Middle frontal gyrus (tissue), 1 donor: ENCODE results near the gene STX3.
"Not testable (repeated sequence)": the region's sequence is repeated elsewhere in the genome, so short reads cannot be mapped to it uniquely, and the experiment has no call there.

Experiments
- DNase-seq: peaks from one replicate; pipeline ENCODE4 v3.0.0-alpha.2; 2015; ENCODE audit warnings: low spot score; ENCODE audit errors: extremely low spot score

The STX3 gene

DNA sequence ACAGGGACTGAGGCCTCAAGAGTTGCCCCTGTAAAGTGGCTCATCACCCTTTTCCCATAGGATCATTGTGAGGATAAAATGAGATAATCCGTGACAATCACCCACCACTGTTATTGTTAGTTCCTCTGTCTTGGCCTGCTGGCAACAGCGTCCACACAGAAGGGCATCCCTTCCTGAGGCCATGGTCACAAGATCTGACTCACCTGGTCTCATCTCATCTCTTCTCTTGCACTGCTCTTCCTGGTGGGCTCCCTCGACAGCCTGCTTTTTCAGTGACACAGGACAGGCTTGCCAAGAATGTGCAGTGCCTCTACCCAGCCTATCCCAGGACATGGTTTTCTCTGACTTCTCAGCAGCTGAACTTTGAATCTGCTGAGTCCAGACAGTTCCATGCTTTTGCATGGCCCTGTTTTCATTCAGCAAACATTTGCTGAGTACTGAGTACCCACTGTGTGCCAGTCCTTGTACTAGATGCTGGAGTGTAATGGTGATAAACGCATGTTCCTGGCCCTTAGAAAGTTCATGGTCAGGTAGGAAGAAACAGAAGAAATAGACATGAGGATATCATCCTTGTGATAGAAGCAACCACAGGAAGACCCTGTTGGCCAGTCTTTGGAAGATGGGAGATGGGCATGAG is 3.3 kb downstream of the STX3 start:
- DNase-seq: no peak

- no peak for DNase-seq
These were observed 4.7 kb downstream of the STX3 start for GRCh38 chr11:59759900-59760299.

DNA sequence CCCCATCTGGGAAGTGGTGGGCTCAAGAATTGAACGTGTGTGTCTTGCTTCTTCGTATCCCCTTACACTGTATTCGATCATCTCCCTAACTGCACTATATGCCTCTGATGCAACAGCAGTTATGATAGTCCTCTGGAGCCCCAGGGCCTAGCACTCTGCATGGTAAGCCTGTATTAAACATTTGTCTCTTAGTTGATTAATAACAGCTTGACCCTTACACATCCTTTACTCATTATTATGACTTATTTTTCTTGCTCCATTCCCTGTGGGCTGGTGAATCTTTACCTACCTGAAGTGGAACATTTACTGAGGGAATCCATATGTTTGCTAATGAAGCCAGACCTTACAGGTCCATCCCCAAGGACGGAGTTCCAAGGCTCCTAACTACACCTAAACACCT is 5.6 kb downstream of the STX3 start:
- no peak for DNase-seq

DNA sequence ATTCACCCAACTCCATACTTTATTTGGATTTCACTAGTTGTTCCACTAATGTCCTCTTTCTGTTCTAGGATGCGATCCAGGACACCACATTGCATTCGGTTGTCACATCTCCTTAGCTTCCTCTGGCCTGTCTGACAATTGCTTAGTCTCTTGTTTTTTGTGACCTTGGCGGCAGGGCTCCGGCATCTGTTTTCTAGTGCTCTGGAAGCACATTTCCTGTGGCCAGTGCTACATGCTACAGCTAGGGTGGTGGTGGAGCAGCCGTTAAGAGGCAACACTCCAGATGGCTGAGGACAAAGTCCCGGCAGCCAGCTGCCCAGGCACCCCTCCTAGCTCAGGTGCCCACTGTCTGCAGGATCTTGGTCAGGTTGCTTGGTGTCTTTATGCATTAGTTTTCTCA is 6.8 kb downstream of the STX3 start:
- DNase-seq: no peak

GRCh38 chr11:59765068-59765735 is 10.0 kb downstream of the STX3 start:
- no peak for DNase-seq

DNA sequence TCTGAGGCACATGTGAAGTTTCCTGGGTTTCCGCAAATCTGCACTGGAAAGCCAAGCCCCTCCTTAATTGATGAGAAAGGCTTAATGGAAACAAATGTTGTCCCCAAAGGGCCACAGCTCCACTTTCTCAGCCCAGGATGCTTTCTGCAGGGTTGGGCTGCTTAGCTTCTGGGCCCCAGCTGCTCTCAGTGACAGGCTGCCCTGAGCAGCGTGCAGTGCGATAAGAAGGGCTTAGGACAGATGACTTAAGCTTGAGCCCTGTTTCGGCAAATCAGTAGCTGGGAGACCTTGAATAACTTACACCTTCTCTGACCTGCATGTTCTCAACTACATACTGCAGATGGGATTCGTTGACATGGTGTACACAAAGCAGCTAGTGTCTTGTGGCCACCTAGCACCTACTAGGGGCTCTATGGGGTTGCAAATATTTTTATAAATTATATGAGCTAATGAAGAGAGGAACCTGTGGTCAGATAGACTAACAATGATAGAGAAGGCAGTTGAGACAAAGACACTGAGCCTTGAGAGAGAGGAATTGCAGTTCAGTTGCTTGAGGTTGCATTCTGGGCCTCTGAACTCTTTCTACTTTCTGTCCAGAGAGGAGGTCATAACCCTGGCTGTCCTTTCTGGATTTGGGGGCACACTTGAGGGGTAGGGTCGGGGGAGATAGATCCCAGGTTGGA is 11.5 kb downstream of the STX3 start:
- DNase-seq: no peak

DNA sequence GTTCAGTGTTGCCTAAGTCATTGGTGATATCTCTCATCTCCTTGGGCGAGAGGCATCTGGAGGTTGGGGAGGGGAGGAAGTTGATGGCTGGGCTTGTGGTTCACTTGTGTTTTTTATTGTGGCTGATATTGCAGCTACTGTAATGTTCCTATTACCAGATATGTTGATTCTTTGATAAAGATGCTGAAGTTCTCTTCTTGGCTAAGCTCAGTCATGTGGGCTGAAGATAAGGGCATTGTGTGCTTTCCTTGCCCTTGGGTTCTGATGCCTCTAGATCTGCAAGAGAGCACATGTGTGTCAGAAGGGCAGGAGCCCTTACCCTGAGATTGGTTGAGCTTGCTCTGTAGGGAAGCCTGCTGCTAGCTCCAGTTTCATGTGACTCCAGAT is 12.0 kb downstream of the STX3 start:
- no peak for DNase-seq

- DNase-seq: no peak
These were observed 13.9 kb downstream of the STX3 start for GRCh38 chr11:59769111-59769510.

DNA sequence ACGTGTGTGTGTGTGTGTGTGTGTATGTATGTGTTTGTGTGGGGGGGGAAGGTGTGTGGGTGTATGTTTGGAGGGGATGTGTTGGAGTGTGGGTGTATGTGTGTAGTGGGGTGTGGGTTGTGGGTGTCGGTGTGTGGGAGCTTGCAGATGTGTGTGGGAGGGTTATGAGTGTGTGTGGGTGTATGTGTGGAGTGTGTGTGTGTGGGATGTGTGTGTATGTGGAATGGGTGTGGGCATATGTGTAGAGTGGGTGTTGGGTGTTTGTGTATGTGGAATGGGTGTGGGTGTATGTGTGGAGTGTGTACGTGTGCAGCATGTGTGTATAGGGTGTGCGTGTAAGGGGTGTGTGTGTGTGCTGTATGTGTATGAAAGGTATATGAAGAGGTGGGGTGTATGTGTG is 14.7 kb downstream of the STX3 start:
- DNase-seq: no peak

DNA sequence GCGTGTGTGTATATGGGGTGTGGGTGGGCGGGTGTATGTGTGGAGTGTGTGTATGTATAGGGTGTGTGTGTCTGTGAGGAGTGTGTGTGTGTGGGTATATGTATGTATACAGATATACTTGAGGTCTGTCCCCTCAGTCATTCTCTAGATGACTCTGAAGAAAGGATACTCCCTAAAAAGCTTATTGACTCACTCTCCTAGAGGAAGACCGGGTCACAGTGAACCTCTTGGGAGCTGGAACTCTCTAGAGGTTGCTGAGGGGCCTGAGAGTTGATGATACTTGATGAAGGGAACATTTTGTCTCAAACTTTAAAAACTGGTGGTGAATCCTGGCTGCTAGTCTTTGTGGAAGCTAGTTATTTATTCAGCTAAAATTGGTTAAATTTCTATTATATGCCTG is 15.1 kb downstream of the STX3 start:
- DNase-seq: no peak

DNA sequence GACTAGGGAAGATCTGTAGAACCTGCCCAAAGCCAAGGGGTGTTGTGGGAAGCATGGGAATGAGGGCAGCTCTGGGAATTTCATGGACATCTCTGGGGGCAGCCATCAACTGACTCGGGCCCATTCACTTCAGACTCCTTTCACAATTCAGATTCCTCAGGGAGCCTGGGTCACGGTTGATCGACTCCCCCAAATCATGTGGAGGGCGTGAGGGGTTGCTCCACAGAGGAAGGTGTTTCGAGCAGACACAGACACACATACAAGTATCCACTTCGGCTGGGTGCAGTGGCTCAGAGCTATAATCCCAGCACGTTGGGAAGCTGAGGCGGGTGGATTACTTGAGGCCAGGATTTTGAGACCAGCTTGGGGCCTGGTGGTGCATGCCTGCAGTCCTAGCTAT is 15.7 kb downstream of the STX3 start:
- no peak for DNase-seq

DNA sequence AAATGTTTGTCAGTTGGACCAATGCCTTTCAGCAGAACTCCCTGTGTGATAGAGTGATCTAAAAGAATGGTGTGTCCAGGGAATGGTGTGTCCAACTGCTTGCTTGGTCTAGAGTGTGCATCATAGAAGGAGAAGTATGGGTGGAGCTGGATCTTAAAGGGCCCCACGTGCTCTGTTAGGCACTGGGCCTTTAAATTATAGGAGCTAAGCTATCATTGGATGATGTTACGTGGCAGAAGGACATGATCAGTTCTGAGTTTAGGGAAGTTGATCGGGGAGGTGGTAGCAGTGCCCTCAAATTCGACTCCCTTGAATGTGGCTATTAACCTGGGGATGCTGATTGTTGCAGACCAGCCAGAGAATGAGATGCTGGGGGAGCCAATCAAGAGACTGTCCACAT is 16.4 kb downstream of the STX3 start:
- no peak for DNase-seq

GRCh38 chr11:59773083-59773440 is 17.9 kb downstream of the STX3 start:
- no peak for DNase-seq

DNA sequence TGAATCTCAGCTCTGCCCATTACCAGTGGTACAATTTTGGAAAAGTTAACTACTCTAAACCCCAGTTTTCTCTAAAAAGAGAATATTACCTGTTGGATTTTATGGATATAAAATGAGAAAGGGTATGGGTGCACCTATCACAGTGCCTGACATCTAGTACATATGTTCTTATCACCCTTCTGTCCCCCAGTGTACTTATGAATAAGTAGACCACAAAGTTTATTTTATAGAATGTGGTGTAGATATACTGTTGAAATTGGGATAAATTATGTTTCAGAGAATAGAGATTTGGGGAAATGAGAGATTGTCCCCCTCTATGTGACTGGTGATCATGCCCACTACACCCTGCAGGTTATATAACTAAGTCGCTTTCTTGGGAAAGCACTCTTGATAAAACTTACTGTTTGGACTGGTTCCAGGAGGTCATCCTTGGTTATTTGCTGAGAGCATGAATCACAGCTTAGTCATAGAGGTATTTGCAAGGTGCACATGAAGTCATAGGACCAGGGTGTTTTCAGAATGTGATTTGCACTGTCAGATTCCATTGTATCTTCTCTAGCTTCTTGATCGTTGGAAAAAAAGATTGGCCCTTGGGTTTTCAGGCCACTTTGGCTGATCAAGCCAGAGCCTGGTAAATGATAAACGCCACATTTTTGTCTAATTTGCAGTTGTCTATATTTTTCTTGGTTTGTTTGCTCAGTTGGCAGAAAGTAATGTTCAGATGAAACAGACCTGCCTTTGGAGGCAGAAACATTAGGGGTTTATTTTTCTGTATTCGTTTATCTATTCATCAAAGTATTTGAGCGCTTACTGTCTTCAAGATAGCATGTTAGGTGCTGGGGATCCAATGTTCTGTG is 21.3 kb downstream of the STX3 start:
- no peak for DNase-seq

- DNase-seq: no peak
These were observed 21.9 kb downstream of the STX3 start for GRCh38 chr11:59777104-59777503.

GRCh38 chr11:59778122-59778521 is 22.9 kb downstream of the STX3 start:
- DNase-seq: no peak

DNA sequence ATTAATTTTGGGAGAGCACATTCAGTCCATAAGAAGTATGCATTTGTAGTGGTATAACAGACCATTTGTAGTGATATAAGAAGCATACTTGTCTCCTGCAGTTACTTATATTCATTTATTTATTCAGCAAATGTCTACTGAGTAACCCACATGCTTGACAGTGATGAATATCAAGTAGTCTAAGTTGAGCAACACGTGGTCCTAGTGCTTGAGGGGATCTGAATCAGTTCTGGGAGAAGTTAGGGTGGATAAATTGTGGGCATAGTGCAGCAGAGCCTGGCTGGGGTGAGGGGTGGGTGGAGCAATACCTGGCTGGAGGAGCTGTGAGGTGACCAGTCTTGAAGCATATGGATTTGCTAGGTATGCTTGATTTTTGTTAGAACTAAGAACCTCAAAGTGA is 24.3 kb downstream of the STX3 start:
- DNase-seq: no peak

- DNase-seq: no peak
These were observed 26.9 kb downstream of the STX3 start for GRCh38 chr11:59782080-59782479.

DNA sequence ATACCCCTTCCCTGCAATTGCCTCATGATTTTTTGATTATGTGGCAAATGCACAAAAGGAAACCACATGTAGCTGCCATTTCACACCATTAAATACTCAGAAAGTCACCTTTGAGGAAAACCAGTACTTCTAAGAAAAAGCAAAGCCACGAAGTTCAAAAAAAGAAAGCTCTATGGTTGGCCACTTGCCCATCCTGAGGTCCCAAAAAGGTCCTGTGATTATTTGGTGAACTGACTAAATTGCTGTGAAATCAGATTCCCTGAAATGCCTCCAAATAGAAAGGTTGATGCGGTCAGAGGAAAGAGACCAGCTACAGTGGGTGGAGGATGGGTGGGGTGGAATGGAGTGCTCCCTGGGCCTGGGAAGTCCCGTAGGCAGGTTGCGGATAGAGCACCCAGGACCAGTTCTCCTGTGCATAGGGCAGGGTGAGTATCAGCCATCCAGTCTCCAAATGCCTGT is 28.5 kb downstream of the STX3 start:
- DNase-seq: no peak

GRCh38 chr11:59784441-59784840 is 29.3 kb downstream of the STX3 start:
- DNase-seq: not testable (repeated sequence)

GRCh38 chr11:59785818-59786217 is 30.6 kb downstream of the STX3 start:
- no peak for DNase-seq

DNA sequence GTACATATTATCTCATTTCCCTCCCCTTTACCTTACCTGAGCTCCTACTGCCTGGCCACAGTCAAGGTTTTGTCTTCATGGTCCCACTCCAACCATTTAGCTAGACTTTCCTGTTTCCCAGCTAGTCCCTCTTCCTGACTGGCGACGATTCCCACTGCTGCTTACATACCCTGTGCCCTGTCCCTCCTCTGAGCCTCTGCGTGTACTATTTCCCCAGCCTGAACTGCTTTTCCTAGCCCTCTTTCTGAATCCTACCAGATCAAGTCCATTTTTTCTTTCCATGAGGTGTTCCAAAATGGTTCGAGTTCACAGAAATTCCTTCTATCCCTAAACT is 32.0 kb downstream of the STX3 start:
- no peak for DNase-seq
